PC-9 (cell line): ENCODE results near the gene HSPB7.

Experiments
- CTCF ChIP-seq: fragments of 200-600 bp; sonication (generic); conservative IDR thresholded peaks from 2 replicates; pipeline ENCODE4 v1.6.1; 2017; ENCODE audit warnings: mixed run types, antibody characterized with exemption, mild to moderate bottlenecking, moderate library complexity
- EZH2 ChIP-seq: fragments of 200-600 bp; sonication (generic); IDR thresholded peaks from 2 replicates; pipeline ENCODE4 v1.8.0; 2017; ENCODE audit warnings: antibody characterized with exemption, low read depth

GRCh38 chr1:16063226-16063829, 45.5 kb upstream of the HSPB7 start:
- TF ChIP-seq CTCF: no peak
- TF ChIP-seq EZH2: no peak
